Progenitor cell of endocrine pancreas (in vitro differentiated cells): ENCODE results near the gene RPN2. TPM values are rescaled to one million over a fixed set of nuclear protein-coding genes. Genes with fewer than 3 reads are reported as not detected.

Experiments
- DNase-seq: peaks from one replicate; pipeline ENCODE4 v3.0.0; 2021; ENCODE audit warnings: low spot score; ENCODE audit not compliant: unreplicated experiment
- H3K27ac Mint-ChIP-seq: 2 replicates; pipeline ENCODE4 v1.8.0; 2021; ENCODE audit warnings: mild to moderate bottlenecking, moderate library complexity, mixed read lengths
- H3K27me3 Mint-ChIP-seq: 2 replicates; pipeline ENCODE4 v1.8.0; 2021; ENCODE audit warnings: mixed read lengths
- H3K36me3 Mint-ChIP-seq: 2 replicates; pipeline ENCODE4 v1.8.0; 2022; ENCODE audit warnings: mixed read lengths; ENCODE audit not compliant: insufficient read depth
- H3K4me1 Mint-ChIP-seq: 2 replicates; pipeline ENCODE4 v1.8.0; 2021; ENCODE audit warnings: low read depth, mixed read lengths
- H3K4me3 Mint-ChIP-seq: 2 replicates; pipeline ENCODE4 v1.8.0; 2021; ENCODE audit warnings: low read depth, mild to moderate bottlenecking, moderate library complexity, mixed read lengths
- H3K9me3 Mint-ChIP-seq: 2 replicates; pipeline ENCODE4 v1.8.0; 2021; ENCODE audit warnings: low read depth, mixed read lengths
- CTCF ChIP-seq: fragments of 200-600 bp; sonication (generic); IDR thresholded peaks from one replicate; pipeline ENCODE4 v1.5.0; 2021; ENCODE audit warnings: antibody characterized with exemption, mild to moderate bottlenecking; ENCODE audit not compliant: unreplicated experiment
- total RNA-seq: library from RNA; stranded (reverse); gene quantifications from 2 replicates; pipeline ENCODE4 v1.2.1, GENCODE V29; 2021

The RPN2 gene
- total RNA-seq, 1 donor from 2014 or later = 213 TPM

GRCh38 chr20:37185686-37186085 lies 6.6 kb downstream of the RPN2 start:
- Mint-ChIP-seq H3K36me3 (peaks cover 18% of the 10 kb centered on the region), H3K27ac (no peak overlapping the region)
- no peak for TF ChIP-seq CTCF

GRCh38 chr20:37188787-37189186 lies 9.7 kb downstream of the RPN2 start:
- H3K9me3 Mint-ChIP-seq = no peaks in the 10 kb centered on the region
- peaks cover 13% of the 10 kb centered on the region for H3K36me3 Mint-ChIP-seq
- H3K4me1 Mint-ChIP-seq = peaks cover 1% of the 10 kb centered on the region
- H3K27ac Mint-ChIP-seq = peak overlapping the region; percentile 47
- H3K27me3 Mint-ChIP-seq = no peaks in the 10 kb centered on the region
- DNase-seq = no peak
- no peak for TF ChIP-seq CTCF
- H3K4me3 Mint-ChIP-seq = no peak overlapping the region

More at GRCh38 chr20:37185686-37186085, 6.6 kb downstream of the RPN2 start:
- Mint-ChIP-seq H3K27me3 (no peaks in the 10 kb centered on the region), H3K9me3 (no peaks in the 10 kb centered on the region), H3K4me3 (no peak overlapping the region), H3K4me1 (peaks cover 10% of the 10 kb centered on the region)
- DNase-seq = no peak

- no peak for DNase-seq
- Mint-ChIP-seq H3K27ac (no peak overlapping the region), H3K9me3 (no peaks in the 10 kb centered on the region), H3K4me3 (no peak overlapping the region), H3K27me3 (no peaks in the 10 kb centered on the region), H3K4me1 (peaks cover 3% of the 10 kb centered on the region), H3K36me3 (peaks cover 10% of the 10 kb centered on the region)
- no peak for TF ChIP-seq CTCF
These were observed 10.4 kb downstream of the RPN2 start for GRCh38 chr20:37189416-37190016.

- TF ChIP-seq CTCF = no peak
- Mint-ChIP-seq H3K9me3 (no peaks in the 10 kb centered on the region), H3K36me3 (peaks cover 6% of the 10 kb centered on the region), H3K4me3 (no peak overlapping the region), H3K4me1 (peaks cover 10% of the 10 kb centered on the region), H3K27ac (peak overlapping the region; percentile 49), H3K27me3 (no peaks in the 10 kb centered on the region)
- DNase-seq = no peak
These were observed 11.4 kb downstream of the RPN2 start for GRCh38 chr20:37190354-37191112.

- peaks cover 6% of the 10 kb centered on the region for H3K36me3 Mint-ChIP-seq
- H3K4me3 Mint-ChIP-seq = no peak overlapping the region
These were observed 13.2 kb downstream of the RPN2 start for GRCh38 chr20:37192137-37192854.

More at GRCh38 chr20:37192137-37192854, 13.2 kb downstream of the RPN2 start:
- Mint-ChIP-seq H3K27me3 (no peaks in the 10 kb centered on the region), H3K4me1 (peaks cover 10% of the 10 kb centered on the region), H3K27ac (peak overlapping the region; percentile 22), H3K9me3 (no peaks in the 10 kb centered on the region)
- TF ChIP-seq CTCF = peak; percentile 80
- DNase-seq = peak; percentile 51
